Common myeloid progenitor, CD34-positive (primary cell): ENCODE results near the gene ADARB2.

Experiments used
- CTCF ChIA-PET: fragments of 350-600 bp; sonication (Branson Sonifier 250); formaldehyde crosslinking; loops from one replicate; lab custom pipeline; 2021; ENCODE audit warnings: antibody characterized with exemption; lab: Charles Lee
- POLR2A ChIA-PET: fragments of 350-600 bp; sonication (Branson Sonifier 250); formaldehyde crosslinking; loops from one replicate; lab custom pipeline; 2021; ENCODE audit warnings: antibody characterized with exemption; lab: Charles Lee
- DNase-seq, 3 donors: peaks; one replicate each; pipeline versions ENCODE4 v3.0.0 to v3.0.0-alpha.2; 2013
- H3K27ac ChIP-seq, 2 experiments: 1 replicate in 1 of 2; 2 replicates in 1 of 2; pipeline ENCODE4 v1.7.0; 2013; ENCODE audit warnings: inconsistent platforms in 2 of 2, low read length in 2 of 2, mild to moderate bottlenecking in 2 of 2, low read depth in 1 of 2, moderate library complexity in 1 of 2; ENCODE audit not compliant: severe bottlenecking in 2 of 2, insufficient read depth in 1 of 2, poor library complexity in 1 of 2
- H3K27me3 ChIP-seq, 5 experiments: replicated peaks in 2 of 5; 1 replicate in 3 of 5; 2 replicates in 2 of 5; pipeline versions ENCODE4 v1.6.1 to v1.7.0; 2013; ENCODE audit warnings: low read length in 4 of 5, mild to moderate bottlenecking in 2 of 5, moderate library complexity in 2 of 5, inconsistent platforms in 1 of 5; ENCODE audit not compliant: insufficient read depth in 5 of 5, control insufficient read depth in 4 of 5
- H3K36me3 ChIP-seq, 4 experiments: 1 replicate in 2 of 4; 2 replicates in 2 of 4; pipeline versions ENCODE4 v1.6.1 to v1.7.0; 2013; ENCODE audit warnings: low read length in 3 of 4, control low read depth in 1 of 4, mild to moderate bottlenecking in 1 of 4; ENCODE audit not compliant: control insufficient read depth in 4 of 4, insufficient read depth in 4 of 4
- H3K4me1 ChIP-seq, 4 experiments: 1 replicate in 3 of 4; 2 replicates in 1 of 4; pipeline versions ENCODE4 v1.6.1 to v1.7.1; 2013; ENCODE audit warnings: low read length in 3 of 4, mild to moderate bottlenecking in 3 of 4, control low read depth in 1 of 4, inconsistent platforms in 1 of 4, moderate library complexity in 1 of 4; ENCODE audit not compliant: control insufficient read depth in 4 of 4, insufficient read depth in 4 of 4; ENCODE audit errors: control extremely low read depth in 1 of 4
- H3K4me3 ChIP-seq, 7 experiments: 1 replicate in 4 of 7; 2 replicates in 3 of 7; pipeline versions ENCODE4 v1.5.1 to v1.7.0; 2013; ENCODE audit warnings: mild to moderate bottlenecking in 7 of 7, low read length in 6 of 7, moderate library complexity in 6 of 7, inconsistent platforms in 2 of 7, low read depth in 2 of 7, control low read depth in 1 of 7; ENCODE audit not compliant: insufficient read depth in 4 of 7, control insufficient read depth in 1 of 7; ENCODE audit errors: extremely low read depth in 1 of 7
- H3K9me3 ChIP-seq, 5 experiments: 1 replicate in 4 of 5; 2 replicates in 1 of 5; pipeline versions ENCODE4 v1.6.1 to v1.7.1; 2013; ENCODE audit warnings: low read length in 4 of 5, mild to moderate bottlenecking in 2 of 5, inconsistent platforms in 1 of 5, low read depth in 1 of 5, moderate library complexity in 1 of 5; ENCODE audit not compliant: control insufficient read depth in 4 of 5, insufficient read depth in 2 of 5; ENCODE audit errors: control extremely low read depth in 1 of 5
- WGBS: methylation state at CpG from one replicate; pipeline ENCODE4 v1.1.5; 2013; ENCODE audit not compliant: insufficient coverage; 5-methylcytosine and 5-hydroxymethylcytosine counted together

The ADARB2 gene

DNA sequence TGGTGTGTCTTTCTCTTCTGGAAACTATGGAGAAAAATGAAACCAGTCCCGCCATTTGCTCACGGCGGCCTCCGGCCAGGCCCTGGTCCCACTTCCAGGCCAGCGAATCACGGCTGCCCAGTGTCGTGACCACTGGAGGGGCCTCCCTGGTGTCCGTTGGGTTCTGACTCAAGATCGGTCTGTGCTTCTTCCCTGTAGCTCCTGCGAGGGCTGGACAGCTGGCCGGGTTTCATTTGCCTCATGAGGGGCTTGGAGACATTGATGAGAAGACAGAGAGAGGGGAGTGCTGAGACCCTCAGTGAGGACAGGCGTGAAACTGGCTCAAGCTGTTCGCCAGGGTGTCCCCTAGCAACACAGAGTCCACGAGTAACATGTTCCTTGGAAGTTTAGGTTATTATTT, 108.6 kb downstream of the ADARB2 start:
- Histone ChIP-seq H3K4me3 (no peak overlapping the region), H3K27me3 (peaks cover 0 to under 1% (median 0%) of the 10 kb centered on the region in 5 experiments), H3K36me3 (no peaks in the 10 kb centered on the region), H3K4me1 (peaks cover 0 to 2% (median 0%) of the 10 kb centered on the region in 4 experiments), H3K9me3 (peaks cover 0 to 8% (median 0%) of the 10 kb centered on the region in 5 experiments), H3K27ac (no peak overlapping the region)
- DNase-seq = no peak
- WGBS = 92% methylated on average over 12 of the region's 14 CpGs
- ChIA-PET POLR2A (no interaction called here), CTCF (no interaction called here)

DNA sequence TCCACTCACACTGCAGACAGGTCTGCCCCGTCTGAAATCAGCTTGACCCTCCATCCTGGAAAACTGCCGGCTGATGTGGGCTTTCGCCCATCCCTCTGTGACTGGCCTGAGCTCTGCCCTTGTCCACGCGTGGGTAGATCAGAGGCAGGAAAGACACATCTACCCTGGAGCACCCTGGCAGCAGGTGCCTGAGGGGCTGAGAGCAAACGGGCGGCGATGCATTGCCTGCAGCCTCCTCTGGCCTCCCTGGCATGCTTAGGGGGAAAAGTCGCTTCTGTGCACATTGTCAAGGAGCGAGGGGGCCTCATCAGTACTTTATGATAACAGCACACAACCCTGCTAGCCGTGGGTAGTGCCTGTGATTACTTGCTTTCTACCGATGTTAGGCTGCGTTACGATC, 109.4 kb downstream of the ADARB2 start:
- Histone ChIP-seq H3K27ac (no peak overlapping the region), H3K36me3 (no peaks in the 10 kb centered on the region), H3K27me3 (peaks cover 0 to 1% (median 0%) of the 10 kb centered on the region in 5 experiments), H3K4me1 (peaks cover 0 to 2% (median 0%) of the 10 kb centered on the region in 4 experiments), H3K9me3 (peaks cover 0 to 8% (median 0%) of the 10 kb centered on the region in 5 experiments), H3K4me3 (no peak overlapping the region)
- ChIA-PET POLR2A (no interaction called here), CTCF (no interaction called here)
- DNase-seq = no peak
- WGBS = 78% methylated on average over 10 of the region's 14 CpGs

DNA sequence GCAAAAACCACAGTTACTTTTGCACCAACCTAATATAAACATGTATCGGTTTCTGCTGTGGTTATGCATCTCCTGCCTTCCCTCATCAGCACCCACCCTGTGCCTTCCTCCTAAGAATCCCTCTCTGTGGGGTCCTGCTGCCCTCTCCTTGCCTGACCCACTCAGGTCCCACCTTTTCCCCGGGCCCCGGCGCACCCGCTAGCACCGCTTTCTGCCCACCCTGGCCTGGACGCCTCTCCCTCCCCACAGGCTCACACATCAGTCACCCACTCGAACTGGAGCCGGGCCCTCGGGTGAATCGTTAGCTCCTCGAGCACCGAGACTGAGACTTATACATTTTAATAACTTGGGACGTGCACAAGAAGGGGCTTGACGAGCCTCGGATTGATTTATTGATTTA, 110.5 kb downstream of the ADARB2 start:
- Histone ChIP-seq H3K27ac (no peak overlapping the region), H3K4me3 (no peak overlapping the region), H3K4me1 (peaks cover 0 to 2% (median 0%) of the 10 kb centered on the region in 4 experiments), H3K9me3 (peaks cover 0 to 2% (median 0%) of the 10 kb centered on the region in 5 experiments), H3K27me3 (peaks cover 0 to 2% (median 0%) of the 10 kb centered on the region in 5 experiments), H3K36me3 (no peaks in the 10 kb centered on the region)
- 93% methylated on average over 13 of the region's 16 CpGs for WGBS
- CTCF ChIA-PET = no interaction called here
- POLR2A ChIA-PET = no interaction called here
- no peak for DNase-seq

DNA sequence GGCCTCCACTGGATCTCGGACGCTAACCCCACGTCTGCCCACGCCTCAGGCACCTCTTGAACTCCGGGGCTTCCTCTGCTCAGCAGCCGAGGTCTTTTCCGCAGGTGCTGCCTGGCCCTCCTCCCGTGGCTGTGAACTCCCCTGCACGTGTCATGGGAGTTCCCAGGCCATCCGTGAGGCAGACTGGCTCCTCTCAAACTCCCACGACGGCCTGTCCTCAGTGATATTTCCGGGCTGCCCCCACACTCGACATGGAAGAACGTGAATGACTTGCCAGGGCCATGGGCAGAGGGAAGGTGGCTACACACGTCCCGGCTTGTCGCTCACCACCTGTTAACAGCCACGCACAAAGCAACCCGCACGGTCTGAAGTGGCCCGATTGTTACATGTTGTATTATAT, 110.9 kb downstream of the ADARB2 start:
- ChIA-PET POLR2A (no interaction called here), CTCF (no interaction called here)
- Histone ChIP-seq H3K27ac (no peak overlapping the region), H3K4me1 (peaks cover 0 to under 1% (median 0%) of the 10 kb centered on the region in 4 experiments), H3K27me3 (peaks cover 0 to 2% (median 0%) of the 10 kb centered on the region in 5 experiments), H3K9me3 (peaks cover 0 to 2% (median 0%) of the 10 kb centered on the region in 5 experiments), H3K36me3 (no peaks in the 10 kb centered on the region), H3K4me3 (no peak overlapping the region)
- 95% methylated on average over 12 of the region's 22 CpGs for WGBS
- no peak for DNase-seq

DNA sequence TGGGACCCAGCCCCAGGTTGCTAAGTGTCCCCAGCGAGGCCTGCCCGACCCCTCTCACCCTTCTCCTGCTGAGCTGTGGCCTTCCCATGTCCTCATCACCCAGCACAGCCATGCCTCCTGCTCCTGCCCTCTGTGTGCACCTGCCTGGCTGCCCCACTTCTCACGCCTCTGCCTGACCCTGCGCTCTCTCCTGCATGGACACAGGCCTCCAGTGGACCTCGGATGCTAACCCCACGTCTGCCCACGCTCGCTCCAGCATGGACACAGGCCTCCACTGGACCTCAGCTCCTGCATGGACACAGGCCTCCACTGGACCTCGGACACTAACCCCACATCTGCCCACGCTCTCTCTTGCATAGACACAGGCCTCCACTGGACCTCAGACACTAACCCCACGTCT, 111.6 kb downstream of the ADARB2 start:
- Histone ChIP-seq H3K36me3 (no peaks in the 10 kb centered on the region), H3K4me3 (no peak overlapping the region), H3K27ac (no peak overlapping the region), H3K9me3 (peaks cover 0 to 2% (median 0%) of the 10 kb centered on the region in 5 experiments), H3K27me3 (peaks cover 0 to 2% (median 0%) of the 10 kb centered on the region in 5 experiments), H3K4me1 (no peaks in the 10 kb centered on the region)
- DNase-seq = no peak
- ChIA-PET POLR2A (no interaction called here), CTCF (no interaction called here)
- WGBS = 90% methylated on average over 11 of the region's 11 CpGs

DNA sequence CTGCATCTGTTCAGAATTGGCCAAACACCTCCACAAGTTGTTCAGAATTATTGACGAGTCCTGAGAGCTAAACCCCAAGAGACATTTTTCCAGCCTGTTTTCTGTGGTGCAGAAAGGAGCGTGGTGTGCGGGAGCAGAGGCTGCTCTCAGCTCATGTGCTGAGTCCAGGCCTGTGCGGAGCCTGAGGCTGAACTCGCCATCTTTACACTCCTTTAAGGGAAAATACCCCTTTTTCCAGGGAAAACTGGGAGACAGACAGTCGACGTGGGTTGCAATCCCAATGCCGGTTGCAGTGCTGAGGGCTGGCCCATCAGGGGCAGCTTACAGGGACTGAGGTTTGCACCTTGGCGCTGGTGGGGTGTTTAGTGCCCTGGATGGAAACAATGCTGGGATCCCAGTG, 112.2 kb downstream of the ADARB2 start:
- Histone ChIP-seq H3K36me3 (no peaks in the 10 kb centered on the region), H3K27ac (no peak overlapping the region), H3K4me3 (no peak overlapping the region), H3K4me1 (no peaks in the 10 kb centered on the region), H3K9me3 (peaks cover 0 to 2% (median 0%) of the 10 kb centered on the region in 5 experiments), H3K27me3 (peaks cover 0 to 2% (median 0%) of the 10 kb centered on the region in 5 experiments)
- ChIA-PET CTCF (no interaction called here), POLR2A (no interaction called here)
- WGBS = 94% methylated on average over 9 of the region's 9 CpGs
- no peak for DNase-seq

DNA sequence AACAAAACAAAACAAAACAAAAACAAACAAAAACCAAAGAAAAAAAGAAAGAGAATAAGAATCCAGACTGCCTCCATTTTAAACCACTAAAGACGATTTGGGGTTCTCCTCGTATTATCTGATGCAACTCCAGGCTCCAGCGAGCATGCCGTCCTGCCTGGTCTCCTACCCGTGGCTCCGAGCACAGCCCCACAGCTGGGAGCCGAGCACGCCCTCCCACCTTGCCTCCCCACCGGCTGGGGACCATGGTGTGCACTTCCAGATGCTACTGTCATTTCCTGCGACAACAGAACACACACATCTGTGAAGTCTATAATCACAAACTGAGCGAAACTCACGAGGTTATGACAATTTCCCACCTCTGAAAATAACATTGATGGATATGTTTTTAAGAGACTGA, 113.1 kb downstream of the ADARB2 start:
- peaks cover 0 to 2% (median 0%) of the 10 kb centered on the region in 5 experiments for H3K27me3 ChIP-seq
- H3K4me1 ChIP-seq = no peaks in the 10 kb centered on the region
- peaks cover 0 to 2% (median 0%) of the 10 kb centered on the region in 5 experiments for H3K9me3 ChIP-seq
- WGBS = 81% methylated on average over 7 of the region's 12 CpGs
- ChIA-PET CTCF (no interaction called here), POLR2A (no interaction called here)
- H3K27ac ChIP-seq = no peak overlapping the region
- DNase-seq = no peak
- H3K36me3 ChIP-seq = no peaks in the 10 kb centered on the region
- no peak overlapping the region for H3K4me3 ChIP-seq
